Pons (tissue), 1 donor: Measurements from ENCODE around the gene CRYGB.
A peak's percentile ranks its signal among the peaks of the same experiment; 100 is the strongest.
"Not testable (repeated sequence)": the region's sequence is repeated elsewhere in the genome, so short reads cannot be mapped to it uniquely, and the experiment has no call there.

Experiments used
- DNase-seq: peaks from one replicate; pipeline ENCODE4 v3.0.0-alpha.2; 2016; ENCODE audit warnings: low spot score

Gene CRYGB

GRCh38 chr2:208112969-208113368 lies 33.0 kb downstream of the CRYGB start:
- no peak for DNase-seq

GRCh38 chr2:208112273-208112745 lies 33.6 kb downstream of the CRYGB start:
- not testable (repeated sequence) for DNase-seq

DNA sequence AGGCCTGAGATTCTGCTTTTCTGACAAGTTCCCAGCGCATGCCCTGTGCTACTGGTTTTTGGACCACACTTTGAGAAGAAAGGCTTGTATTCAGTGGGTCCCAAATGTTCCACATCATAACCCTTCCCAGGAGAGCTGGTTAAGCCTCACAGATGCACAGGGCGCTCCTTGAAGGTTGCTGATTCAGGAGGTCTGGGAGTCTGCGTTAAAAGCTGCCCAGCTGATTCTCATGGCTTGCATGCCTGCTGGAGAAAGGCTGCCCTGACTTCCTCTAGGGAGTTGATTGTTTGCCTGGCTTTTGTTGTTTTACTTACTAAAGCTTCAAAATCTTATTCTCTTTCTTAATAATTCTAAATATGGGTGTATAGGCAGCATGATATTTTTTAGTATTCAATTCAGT lies 42.3 kb downstream of the CRYGB start:
- no peak for DNase-seq

DNA sequence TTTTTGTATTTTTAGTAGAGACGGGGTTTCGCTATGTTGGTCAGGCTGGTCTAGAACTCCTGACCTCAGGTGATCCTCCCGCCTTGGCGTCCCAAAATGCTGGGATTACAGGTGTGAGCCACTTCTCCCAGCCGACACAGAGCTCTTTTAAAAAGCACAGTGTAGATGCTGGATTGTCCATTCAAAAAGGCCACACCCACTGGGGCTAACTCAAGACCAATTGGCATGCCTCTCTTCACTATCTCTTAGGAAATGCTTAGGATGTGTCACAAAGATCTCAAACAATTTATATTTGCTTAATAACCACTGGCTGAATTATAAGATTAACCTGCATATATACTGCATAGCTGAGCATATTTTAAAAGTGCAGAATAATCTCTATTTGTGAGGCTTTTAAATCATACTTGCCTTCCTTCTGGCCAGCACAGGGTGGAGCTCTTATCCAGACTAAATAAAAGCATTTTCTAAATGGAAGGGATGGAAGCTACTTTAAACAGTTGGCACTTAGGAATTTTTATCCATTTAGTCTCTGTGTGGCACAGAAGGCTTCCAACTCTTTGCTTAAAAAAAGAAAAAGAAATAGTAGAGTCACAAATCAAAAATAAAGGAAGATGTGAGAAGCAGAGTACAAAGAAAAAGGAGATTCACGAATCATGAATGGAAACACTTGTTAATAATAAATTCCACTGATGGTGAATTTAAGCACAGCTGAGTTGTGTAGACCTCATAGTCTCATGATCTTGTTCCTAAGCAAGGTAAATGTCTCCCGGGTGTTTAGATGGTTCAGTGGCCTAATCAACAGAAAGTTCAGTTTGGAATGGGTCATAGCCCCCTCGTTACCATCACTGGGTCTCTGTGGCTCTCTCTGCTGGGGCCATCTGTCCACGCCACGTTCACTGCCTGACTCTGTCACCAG lies 44.0 kb downstream of the CRYGB start:
- DNase-seq, result peak; percentile 65

GRCh38 chr2:208099682-208100470 lies 46.1 kb downstream of the CRYGB start:
- DNase-seq, result no peak

GRCh38 chr2:208098701-208099100 lies 47.3 kb downstream of the CRYGB start:
- DNase-seq, result not testable (repeated sequence)

GRCh38 chr2:208098267-208098666 lies 47.7 kb downstream of the CRYGB start:
- no peak for DNase-seq

DNA sequence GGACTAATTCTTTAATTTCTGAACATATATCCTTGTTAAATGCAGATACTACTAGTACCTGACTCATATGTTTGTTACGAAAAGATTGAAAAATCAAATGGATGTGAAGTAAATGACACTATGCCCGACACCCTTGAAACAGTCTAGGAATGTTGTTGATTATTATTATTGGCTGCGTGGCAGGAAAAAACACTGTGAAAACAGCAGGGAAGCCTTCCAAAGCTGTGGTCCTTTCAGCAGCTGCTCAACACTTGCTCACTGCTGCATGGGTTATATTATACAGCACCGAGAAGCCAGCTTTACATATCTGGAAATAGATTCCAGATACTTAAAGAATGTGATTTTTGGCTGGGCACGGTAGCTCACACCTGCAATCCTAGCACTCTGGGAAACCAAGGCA lies 48.2 kb downstream of the CRYGB start:
- DNase-seq, result no peak

- DNase-seq, result no peak
Measured at GRCh38 chr2:208097313-208097712, 48.6 kb downstream of the CRYGB start.

DNA sequence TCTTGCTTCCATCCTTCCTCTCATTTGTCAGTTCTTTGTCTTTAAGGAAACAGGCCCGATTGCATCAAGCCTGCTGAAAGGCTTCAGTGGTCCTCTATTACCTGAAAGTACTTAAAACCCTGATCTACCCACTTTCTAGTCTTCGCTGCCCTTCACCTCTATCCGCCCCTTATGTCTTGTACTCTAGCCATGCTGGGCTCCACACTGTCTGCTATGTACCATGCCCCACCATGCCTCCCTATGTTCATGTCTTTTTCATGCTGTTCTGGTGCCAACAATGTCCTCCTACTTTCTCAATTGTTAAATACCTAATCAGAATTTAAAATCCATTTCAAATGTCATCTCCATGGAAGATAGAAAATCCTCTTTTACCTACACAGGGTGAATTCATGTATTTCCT lies 49.9 kb downstream of the CRYGB start:
- DNase-seq, result no peak

- no peak for DNase-seq
Measured at GRCh38 chr2:208093128-208093527, 52.8 kb downstream of the CRYGB start.
